NT2/D1 (cell line): ENCODE measurements around the gene TMEM79.

Experiments
- SUZ12 ChIP-seq: IDR thresholded peaks from 2 replicates; pipeline ENCODE4 v1.6.1; 2011; ENCODE audit not compliant: insufficient read length, insufficient read depth; ENCODE audit errors: extremely low read depth
- YY1 ChIP-seq: IDR thresholded peaks from 2 replicates; pipeline ENCODE4 v1.6.1; 2011; ENCODE audit not compliant: insufficient read length, insufficient read depth
- ZNF274 ChIP-seq: IDR thresholded peaks from 2 replicates; pipeline ENCODE4 v1.6.1; 2011; ENCODE audit warnings: mild to moderate bottlenecking, low read depth, low read length

GRCh38 chr1:156295391-156295947, 11.3 kb downstream of the TMEM79 start, which contains the start of gene GLMP:
- TF ChIP-seq ZNF274 (no peak), SUZ12 (no peak), YY1 (no peak)
